Central memory CD4-positive, alpha-beta T cell (primary cell): Measurements from ENCODE around the gene TNPO2.
"Not testable (repeated sequence)": the region's sequence is repeated elsewhere in the genome, so short reads cannot be mapped to it uniquely, and the experiment has no call there.

Experiments used
- DNase-seq: peaks from one replicate; pipeline ENCODE4 v3.0.0; 2022

TNPO2 gene

DNA sequence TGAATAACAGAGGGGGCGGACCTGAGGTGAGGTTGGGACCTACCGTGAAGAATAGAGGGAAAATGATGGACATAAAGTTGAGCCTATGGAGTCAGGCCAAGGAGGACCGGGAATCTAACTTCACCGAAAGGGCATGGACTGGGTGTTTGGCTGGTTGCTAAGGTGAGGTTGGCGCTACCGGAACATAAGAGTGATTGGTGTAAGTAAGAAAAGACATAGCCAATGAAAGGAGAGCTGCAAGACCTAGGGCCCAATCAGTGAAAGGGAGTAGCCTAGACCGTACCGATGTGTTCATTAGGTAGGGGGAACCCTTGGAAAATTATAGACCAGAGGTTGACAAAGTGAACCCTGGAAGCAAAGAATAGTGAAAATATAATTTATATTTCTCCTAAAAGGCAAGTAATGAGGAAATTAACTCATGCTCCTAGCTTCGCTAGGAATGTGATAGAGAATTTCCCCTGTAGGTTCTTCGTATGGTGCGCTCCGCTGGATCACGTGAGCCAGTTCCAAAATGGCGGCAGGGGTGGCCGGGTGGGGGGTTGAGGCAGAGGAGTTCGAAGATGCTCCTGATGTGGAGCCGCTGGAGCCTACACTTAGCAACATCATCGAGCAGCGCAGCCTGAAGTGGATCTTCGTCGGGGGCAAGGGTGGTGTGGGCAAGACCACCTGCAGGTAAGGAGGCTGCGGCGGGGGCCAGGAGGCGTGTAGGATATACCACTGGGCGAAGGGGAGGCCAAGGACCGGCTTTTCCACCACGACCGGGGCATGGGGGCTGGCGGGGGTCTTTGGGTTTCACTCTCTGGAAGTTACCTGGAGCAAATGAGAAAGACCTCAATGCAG is 13.5 kb upstream of the TNPO2 start, which contains the start of gene GET3:
TSS of gene GET3 (plus strand) at position 503 of the 840 bp plus-strand sequence. CDS start at position 512, 9 bp downstream.
- peak; percentile 88 for DNase-seq

DNA sequence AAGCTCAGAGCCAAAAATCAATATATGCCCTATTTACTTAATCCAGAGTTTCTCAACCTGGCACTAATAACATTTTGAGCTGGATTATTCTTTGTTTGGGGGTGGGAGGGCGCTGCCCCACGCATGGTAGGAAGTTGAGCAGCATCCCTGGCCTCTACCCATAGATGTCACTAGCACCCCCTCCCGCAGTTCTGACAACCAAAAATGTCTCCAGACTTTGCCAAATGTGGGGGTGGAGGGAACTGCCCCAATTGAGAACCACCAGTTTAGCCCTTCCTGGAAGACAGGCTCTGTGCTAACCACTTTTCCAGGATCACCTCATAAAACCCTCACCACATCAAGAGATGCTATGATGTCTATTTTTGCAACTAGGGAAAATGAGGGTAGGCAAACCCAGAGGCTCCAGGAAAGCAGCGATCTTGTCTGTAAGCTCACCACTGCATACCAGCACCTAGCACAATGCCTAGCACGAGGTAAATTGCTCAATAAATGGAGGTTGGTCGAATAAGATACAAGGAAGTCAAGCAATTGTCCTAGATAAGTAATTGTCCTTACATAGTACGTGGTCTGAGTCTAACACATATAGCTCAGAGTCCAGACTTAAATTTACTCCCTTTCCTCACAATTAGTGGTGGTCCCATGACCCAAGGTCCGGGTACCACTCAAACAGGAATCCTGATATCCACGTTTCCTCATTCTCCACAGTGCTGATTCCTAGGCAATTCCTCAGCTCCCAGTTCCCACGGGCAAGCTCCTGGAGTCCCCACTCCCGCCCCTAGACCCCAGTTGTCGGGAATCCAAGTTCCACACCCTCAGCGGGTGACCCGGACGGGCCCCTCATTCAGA is 9.9 kb upstream of the TNPO2 start:
- DNase-seq, result peak; percentile 37

DNA sequence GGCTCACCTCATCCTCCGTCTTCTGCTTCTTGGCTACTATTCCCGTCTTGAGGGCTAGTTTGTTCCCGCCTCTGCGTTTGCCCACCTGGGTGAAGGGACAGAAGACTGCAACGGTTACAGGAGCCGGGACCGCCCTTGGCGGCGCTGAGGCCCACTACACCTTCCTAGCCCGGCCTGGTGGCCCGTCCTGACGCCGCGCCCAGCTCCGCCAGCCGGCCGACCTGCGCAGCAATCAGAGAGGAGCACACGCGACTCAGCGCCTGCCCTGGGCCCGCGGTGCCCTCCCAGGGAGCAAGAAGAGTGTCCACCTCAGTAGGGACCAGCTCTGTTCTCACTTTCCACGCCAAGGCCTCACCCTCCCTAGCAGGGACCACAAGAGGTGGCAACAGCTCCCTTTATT is 7.6 kb upstream of the TNPO2 start:
- no peak for DNase-seq

DNA sequence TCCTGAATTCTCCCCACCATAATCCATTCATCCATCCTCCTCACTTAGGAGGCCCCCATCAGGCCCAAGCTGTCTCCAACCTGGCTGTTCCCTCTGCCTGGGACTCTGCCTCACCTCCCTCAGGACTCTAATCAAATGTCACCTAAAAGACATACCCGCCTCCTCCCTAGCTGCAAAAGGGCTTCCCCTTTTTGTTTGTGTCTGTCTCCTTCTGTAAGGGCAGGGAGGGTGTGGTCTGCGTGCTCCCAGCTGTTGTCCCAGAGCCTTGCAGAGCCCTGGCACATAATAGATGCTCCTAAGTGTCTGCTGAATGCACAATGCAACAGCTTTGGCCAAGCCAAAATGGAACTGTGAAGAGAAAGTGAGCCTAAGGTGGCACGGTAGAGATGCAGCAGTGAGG is 6.3 kb upstream of the TNPO2 start:
- DNase-seq, result no peak

DNA sequence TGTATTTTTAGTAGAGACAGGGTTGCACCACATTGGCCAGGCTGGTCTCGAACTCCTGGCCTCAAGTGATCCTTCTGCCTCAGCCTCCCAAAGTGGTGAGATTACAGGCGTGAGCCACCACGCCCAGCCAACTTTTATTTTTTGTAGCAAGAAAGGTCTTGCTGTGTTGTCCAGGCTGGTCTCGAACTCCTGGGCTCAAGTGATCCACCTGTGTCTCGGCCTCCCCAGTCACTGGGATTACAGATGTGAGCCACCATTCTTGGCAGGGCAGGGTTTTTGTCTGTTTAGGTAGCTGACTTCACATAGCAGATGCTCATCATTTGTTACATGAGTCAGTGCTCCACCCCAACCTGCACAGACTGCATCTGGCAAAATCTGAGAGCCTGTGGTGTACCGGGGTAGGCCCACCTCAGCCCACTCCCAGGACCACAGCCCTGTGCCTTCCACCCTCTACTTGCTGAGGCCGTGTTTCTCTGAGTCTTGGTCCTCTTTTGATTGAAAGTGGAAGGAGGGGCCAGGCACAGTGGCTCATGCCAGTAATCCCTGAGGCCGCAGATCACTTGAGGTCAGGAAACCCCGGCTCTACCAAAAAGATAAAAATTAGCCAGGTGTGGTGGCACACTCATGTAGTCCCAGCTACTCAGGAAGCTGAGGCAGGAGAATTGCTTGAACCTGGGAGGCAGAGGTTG is 4.2 kb upstream of the TNPO2 start:
- DNase-seq, result no peak

DNA sequence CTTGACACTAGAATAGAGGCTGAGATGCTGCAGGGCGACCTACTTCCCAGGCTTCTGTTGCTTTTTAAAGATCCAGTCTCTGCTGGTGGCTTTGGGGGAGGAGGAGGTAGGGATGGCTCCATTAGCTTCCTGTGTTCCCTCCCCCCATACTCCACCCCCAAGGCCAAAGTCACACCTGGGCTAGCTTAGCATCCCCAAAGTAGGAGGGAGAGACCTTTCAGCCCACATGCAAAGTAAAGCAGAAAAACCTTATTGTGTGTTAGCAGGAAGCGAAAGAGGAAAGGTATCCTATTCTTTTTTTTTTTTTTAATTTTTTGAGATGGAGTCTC is 3.2 kb upstream of the TNPO2 start:
- no peak for DNase-seq

DNA sequence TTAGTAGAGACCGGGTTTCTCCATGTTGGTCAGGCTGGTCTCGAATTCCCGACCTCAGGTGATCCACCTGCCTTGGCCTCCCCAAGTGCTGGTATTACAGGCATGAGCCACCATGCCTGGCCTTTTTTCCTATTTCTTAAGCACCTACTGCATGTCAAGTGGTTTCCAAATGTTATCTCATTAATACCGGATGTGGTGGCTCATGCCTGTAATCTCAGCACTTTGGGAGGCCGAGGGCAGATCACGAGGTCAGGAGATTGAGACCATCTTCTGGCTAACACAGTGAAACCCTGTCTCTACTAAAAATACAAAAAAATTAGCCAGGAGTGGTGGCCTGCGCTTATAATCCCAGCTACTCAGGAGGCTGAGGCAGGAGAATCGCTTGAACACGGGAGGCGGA is 1.9 kb upstream of the TNPO2 start:
- not testable (repeated sequence) for DNase-seq

DNA sequence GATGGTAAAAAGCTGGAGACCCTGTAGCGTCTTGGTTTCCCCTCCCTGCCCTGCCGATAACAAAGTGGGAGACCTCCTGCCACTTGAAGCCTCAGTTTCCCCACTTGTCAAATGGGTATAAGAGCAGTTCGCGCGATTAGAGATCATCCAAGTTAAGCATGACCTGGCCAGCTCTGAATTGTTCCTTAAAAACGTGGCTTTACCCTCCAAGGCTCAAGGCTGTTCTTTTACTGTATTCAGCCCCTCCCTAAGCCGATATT is 421 bp downstream of the TNPO2 start:
- DNase-seq, result no peak

DNA sequence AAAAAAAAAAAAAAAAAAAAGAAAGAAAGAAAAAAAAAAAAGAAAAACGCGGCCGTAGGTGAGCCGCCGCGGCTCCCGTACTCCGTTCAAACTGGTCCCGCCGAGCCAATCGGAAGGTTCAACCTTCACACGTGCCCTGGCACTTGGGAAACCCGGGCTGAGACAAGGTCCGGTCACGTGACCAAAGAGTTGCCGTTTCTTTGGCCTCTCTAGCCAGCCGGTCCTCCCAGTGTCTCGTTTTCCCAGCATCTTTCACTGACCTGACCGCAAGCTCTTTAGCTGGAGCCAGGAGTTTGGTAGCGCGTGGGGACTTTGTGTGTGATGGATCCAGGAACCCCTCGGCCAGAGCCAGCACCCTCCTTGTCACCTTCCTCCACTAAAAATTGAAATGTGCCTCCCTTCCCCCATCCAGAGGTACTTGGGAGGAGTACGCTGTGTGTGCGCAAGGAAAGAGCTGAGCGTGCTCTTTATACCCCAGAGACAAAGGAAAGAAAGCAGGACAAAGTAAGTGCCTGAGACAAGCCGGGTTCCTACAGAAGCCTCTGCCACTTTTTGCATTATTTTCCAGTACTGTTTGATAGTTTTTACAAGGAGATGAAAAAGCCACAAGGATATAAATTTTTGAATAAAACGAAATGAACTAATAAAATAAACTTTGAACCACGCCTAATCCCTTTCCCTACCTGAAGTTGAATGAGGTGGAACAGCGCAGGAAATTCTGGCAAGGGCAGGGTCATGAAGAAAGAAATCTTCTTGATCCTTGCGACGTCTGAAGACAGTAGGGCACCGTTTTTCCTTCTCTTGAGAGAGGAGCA is 959 bp downstream of the TNPO2 start:
- peak; percentile 93 for DNase-seq

DNA sequence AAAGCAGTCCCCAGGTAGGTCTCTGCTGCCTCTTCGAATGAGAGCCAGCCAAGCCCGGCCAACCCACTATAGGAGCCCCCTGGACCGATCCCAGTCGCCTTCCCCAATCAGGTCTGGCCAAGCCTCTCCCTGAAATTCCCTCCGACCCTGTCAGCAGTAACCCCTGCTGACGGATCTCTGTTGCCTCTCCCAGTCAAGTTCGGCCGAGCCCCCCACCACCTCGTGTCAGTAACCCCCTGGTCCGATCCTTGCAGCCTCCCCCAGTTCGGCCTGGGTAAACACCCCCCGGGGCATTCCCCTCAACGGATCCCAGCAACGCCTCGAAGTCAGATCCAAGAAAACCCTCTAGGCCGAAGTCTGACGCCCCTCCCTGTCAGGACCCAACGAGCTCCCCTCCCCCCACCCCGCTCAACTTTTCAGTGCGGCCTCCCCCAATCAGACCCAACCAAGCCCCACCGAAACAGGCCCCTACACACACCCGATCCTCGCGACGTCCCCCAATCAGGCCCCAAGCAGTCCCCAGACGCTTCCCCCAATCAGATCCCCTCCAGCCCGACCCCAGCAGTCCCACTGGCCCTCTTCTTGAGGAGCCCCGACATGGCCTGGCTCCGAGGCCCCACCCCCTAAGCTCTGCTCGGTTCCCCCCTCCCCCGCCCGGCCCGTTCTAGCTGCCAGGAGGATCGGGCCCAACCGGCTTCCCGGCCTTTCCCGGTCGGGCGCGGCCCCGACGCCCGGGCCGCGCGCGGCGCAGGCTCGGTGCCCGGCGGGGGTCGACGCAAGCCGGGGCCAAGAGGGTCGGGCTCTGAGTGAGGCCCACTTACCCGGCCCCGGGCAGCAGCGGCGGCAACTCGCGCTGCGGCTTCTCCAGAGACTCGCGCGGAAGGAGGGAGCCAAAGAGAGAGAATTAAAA is 1.8 kb downstream of the TNPO2 start:
- DNase-seq, result peak; percentile 3

DNA sequence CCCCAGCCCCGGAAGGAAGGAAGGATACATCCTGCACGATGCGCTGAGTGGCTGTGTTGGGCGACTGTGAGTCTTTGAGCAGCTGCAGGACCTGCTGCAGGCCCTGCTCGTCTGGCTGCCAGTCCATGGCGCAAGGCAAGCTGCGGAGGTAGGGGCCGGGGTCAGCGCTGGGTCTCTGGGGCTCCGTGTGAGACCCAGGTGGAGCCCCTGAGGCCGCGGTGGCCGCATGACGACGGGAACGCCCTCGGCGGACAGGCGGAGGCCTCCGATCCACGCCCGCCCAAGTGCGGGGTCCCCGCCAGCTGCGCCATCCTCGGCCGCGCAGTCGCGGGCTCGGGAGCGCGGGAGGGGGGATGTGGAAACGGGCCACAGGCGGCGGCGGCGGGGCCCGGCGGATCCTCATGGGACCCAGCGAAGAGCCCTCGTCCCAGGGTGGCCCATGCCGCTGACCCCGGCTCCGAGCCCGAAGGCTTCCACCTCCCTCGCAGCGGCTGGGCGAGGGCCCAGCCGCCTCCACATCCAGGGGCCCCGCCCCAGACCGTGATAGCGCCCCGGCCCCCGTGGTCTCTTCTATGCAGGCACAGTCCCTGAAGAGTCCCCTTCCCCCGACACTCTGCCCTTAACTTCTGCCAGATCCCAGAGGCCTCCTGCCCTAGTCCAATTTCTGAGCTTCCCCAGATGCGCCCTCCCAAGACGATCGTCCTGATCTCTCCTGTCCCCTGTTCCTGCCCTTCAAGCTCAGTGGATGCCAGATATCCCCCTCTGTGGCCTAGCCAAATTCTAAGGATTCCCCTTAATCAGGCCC is 2.7 kb downstream of the TNPO2 start:
- DNase-seq, result no peak

DNA sequence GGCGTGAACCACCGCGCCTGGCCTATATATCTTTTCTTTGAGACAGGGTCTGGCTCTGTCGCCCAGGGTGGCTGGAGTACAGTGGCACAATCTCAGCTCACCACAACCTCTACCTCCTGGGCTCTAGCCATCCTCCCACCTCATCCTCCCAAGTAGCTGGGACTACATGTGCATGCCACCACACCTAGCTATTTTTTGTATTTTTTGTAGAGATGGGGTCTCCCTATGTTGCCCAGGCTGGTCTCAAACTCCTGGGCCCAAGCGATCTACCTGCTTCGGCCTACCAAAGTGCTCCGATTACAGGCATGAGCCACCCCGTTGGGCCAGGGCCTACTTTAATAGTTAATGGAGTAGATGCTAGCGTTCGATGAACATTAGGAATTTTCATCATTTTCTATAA is 3.4 kb downstream of the TNPO2 start:
- DNase-seq, result no peak

DNA sequence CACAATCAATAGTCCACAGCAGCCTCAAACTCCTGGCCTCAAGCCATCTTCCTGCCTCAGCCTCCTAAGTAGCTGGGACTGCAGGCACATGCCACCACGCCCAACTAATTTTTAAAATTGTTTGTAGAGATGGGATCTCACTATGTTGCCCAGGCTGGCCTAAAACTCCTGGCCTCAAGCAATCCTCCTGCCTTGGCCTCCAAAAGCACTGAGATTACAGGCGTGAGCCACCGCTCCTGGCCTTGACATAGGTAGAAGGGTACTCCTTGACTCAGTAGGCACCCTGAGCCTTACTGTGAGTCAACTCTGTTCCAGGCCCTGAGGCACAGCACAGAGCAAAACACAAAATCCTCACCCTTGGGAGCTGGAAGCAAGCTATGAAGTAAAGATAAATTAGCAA is 7.8 kb downstream of the TNPO2 start:
- no peak for DNase-seq

DNA sequence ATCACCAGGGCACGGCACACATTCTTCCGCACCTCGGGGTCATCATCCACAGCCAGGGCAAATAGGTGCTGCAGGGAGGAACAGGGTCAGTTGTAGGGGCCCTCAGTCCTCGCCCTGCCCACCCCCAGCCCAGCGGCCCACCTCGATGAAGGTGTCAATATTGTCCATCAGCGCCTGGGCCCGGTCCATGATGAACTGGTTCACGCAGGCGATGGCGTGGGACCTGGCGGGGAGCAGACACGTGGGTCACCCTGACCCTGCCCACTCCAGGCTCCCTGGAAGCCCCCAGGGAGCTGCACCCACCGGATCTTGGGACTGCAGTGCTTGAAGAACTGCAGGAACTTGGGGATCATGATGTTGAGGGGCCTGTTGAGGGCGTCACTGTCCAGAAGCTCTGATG is 8.6 kb downstream of the TNPO2 start:
- no peak for DNase-seq

DNA sequence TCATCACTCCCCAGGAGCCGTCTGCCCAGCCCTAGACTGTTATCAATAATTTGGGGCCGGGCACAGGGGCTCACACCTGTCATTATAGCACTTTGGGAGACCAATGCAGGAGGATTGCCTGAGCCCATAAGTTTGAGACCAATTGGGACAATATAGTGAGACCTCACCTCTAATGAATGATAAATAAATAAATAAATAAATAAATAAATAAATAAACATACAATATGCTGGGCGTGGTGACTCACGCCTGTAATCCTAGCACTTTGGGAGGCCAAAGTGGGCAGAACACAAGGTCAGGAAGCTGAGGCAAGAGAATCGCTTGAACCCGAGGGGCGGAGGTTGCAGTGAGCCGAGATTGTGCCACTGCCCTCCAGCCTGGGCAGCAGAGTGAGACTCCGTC is 10.4 kb downstream of the TNPO2 start:
- not testable (repeated sequence) for DNase-seq

DNA sequence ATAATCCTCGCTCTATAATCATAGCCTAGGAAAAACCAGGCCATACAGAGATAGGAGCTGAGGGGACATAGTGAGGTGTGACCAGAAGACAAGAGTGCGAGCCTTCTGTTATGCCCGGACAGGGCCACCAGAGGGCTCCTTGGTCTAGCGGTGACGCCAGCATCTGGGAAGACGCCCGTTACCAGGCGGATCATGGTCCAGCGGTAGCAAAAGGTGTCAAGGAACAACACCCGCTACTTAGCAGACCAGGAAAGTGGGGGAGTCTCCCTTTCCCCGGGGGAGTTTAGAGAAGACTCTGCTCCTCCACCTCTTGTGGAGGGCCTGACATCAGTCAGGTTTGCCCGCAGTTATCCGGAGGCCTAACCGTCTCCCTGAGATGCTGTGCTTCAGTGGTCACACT is 11.7 kb downstream of the TNPO2 start:
- DNase-seq, result not testable (repeated sequence)

DNA sequence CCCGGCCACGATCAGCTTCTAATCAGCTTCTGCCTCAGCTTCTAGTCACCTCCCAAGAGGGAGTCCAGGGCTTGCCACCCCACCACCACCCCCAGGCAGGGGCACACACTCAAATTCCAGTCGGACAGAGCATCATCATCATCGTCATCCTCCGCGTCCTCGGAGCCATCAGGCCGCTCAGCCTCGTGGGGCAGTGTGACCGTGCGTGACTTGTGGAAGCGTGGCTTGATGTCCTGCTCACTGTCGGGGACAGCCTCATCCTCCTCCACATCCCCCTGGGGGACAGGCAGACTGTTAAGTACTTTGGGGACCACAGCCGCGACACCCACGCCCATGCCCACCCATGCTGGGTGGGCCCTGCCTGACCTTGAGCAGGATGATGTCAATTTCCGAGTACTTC is 12.5 kb downstream of the TNPO2 start:
- DNase-seq, result no peak

DNA sequence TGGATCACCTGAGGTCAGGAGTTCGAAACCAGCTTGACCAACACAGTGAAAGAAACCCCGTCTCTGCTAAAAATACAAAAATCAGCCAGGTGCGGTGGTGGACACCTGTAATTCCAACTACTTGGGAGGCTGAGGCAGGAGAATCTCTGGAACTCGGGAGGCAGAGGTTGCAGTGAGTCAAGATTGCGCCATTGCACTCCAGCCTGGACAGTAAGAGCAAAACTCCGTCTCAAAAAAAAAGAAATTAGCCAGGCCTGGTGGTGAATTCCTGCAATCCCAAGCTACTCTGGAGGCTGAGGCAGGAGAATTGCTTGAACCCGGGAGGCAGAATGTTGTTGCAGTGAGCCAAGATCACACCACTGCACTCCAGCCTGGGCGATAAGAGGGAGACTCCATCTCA is 15.1 kb downstream of the TNPO2 start:
- no peak for DNase-seq

DNA sequence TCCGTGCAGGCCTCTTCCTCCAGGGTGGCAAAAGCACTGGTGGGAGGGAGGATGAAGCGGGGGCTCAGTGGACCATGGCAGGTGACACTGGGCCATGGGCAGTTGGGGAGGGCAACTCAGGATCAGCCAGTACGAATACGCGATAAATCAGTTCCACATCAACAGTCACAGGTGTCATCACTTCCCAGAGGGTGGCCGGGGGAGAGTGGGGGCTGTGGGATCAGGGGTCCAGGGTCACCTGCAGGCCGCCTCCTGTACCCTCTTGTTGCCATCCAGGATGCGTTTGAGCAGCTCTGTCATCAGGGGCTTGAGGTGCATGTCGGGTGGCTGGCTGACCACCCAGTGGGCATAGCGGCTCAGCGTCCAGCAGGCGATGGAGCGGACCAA is 17.4 kb downstream of the TNPO2 start:
- DNase-seq, result no peak

DNA sequence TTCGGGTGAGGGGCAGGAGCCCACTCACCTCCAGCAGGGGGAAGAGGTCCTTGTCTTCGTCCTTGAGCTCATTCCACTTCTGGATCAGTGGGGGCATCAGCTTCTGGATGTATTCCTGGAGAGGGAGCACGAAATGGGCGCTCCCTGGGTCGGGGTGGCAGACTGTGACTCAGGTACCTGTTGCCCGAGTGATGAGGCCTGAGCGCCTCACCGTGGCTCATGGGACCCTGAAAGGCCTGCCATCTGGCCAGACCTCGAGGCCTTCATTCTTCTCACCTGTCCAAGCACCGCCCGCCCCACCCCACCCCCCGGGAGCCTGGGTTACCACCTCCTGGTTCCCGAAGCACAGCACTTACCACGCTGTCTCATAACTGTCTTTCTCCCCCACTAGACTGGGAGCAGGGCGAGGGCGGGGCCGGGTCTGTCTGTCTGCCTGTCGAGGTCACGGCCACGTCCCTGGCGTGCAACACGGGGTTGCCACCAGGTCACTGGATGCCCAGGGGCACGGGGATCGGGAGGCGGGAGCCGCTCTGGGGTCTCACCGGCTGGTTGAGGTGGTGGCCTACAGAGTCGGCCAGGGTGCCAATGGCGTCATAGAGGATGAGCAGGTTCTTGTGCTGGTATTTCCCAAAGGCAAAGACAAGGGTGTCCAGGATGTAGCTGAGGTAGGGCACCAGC is 17.9 kb downstream of the TNPO2 start:
- DNase-seq, result no peak
